Stimulated activated CD4-positive, alpha-beta T cell treated with anti-CD3 and anti-CD28 coated beads, Interleukin-2, amount 100 ng/mL, for 4 hours (primary cell): Measurements from ENCODE around the gene CORO7.
"Not testable (repeated sequence)": the region's sequence is repeated elsewhere in the genome, so short reads cannot be mapped to it uniquely, and the experiment has no call there.

Experiments
- DNase-seq: peaks from one replicate; pipeline ENCODE4 v3.0.0-alpha.2; 2020; ENCODE audit warnings: low read depth

The CORO7 gene

GRCh38 chr16:4352843-4353242 lies 63.6 kb downstream of the CORO7 start:
- no peak for DNase-seq

- no peak for DNase-seq
These were observed 64.5 kb downstream of the CORO7 start for GRCh38 chr16:4351880-4352279.

- DNase-seq = peak; percentile 96
These were observed 65.4 kb downstream of the CORO7 start, which contains the start of gene PAM16 for GRCh38 chr16:4350787-4351659. Gene PAM16, minus strand, starts transcription at chr16:4351321. Its CDS starts 87 bp downstream, at chr16:4351234.

GRCh38 chr16:4350365-4350786 lies 66.0 kb downstream of the CORO7 start:
- DNase-seq = no peak

- DNase-seq = no peak
These were observed 67.1 kb downstream of the CORO7 start for GRCh38 chr16:4349332-4349731.

DNA sequence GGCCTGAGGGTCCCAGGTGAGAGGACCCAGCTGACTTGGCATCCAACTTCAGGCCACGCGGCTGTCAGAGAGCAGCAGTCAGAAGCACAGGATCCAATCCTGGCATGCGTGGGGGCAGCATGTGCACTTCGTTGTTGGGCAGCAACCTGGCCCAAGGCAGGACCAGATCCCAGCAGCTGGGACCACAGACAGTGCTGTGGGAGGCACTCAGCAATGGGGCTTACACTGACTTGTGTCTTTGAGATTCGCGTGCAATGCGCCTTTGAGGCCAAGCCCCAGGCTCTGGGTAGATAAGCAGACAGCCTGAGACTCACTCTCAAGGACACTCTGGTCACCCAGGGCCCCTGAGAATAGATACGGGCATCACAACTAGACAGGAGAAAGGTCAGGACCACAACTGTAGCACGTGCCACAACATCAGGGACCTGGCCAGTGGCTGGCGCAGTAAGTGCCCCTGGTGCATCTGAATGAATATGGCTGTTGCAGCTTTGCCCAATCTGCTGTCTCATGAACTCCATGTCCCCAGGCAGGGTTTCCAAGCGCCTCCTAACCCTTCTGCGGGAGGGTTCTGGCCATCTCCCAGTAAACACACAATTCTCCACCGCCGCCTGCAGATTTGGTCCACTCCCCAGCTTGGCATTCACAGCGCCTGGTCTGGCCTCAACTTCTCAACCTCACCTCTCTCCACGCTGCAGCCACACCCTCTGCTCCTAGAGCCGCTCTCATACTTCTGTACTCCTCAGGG lies 68.5 kb downstream of the CORO7 start:
- no peak for DNase-seq

DNA sequence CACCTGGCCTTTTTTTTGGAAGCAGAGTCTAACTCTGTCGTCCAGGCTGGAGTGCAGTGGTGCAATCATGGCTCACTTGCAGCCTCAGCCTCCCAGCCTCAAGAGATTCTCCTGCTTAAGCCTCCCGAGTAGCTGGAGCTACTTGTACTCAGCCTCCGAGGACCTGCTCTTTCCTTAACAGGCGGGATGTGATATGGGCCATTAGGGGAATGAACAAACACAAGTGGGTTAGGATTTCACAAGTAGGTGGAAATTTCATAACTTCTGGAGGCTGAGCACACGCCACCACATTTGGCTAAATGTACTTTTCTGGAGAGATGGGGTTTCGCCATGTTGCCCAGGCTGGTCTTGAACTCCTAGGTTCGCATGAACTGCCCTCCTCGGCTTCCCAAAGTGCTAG lies 69.4 kb downstream of the CORO7 start:
- no peak for DNase-seq

DNA sequence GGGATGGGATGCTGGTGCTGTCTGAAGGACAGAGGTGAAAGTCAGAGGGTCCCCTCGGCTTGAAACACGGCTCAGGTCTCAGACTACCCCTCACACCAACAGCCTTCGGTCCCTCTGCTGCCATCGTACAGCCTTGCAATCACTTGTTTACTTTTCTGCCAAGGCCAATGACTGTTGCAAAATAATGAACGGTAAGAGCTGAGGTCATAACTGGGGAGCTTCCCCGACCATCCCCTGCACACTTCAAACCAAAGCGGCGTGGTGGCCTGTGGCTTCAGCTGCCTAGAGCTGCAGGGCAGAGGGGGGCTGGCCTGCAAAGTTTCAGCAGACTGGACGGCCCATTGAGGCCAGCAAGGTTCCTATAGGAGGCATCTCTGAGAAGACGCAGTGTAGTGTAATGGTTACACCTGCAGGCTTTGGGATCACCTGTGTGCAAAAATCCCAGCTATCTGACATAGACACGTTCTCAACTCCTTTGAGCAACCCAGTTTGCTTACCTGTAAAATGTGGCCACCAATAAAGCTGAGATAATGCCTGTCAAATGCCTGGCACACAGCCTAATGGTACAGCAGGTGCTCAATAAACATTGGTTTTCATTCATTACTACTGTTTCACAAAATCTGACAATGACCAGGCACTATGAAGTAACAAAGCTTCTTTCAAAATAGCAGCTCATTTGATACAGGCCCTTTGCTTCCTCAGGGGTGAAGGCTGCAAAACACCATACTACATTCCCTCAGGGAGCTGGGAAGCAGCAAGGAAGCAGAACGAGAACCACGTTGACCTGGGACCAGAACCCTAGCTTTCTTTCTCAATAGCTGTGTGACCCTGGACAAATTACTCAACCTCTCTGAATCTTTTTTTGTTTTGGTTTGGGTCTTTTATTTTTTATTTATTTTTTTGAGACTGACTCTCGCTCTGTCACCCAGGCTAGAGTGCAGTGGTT lies 70.3 kb downstream of the CORO7 start:
- no peak for DNase-seq

GRCh38 chr16:4344983-4345835 lies 71.2 kb downstream of the CORO7 start:
- no peak for DNase-seq

DNA sequence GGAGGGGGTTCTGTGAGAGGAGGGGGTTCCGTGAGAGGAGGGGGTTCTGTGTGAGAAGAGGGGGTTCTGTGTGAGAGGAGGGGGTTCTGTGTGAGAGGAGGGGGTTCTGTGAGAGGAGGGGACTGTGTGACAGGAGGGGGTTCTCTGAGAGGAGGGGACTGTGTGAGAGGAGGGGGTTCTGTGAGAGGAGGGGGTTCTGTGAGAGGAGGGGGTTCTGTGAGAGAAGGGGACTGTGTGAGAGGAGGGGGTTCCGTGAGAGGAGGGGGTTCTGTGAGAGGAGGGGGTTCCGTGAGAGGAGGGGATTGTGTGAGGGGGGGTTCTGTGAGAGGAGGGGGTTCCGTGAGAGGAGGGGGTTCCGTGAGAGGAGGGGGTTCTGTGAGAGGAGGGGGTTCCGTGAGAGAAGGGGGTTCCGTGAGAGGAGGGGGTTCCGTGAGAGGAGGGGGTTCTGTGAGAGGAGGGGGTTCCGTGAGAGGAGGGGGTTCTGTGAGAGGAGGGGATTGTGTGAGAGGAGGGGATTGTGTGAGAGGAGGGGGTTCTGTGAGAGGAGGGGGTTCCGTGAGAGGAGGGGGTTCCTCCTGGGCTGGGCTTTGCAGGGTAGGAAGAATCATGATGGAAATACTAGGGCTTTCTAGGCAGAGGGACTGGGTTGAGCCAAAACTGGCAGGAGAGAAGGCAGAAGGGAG lies 72.0 kb downstream of the CORO7 start:
- DNase-seq = not testable (repeated sequence)

DNA sequence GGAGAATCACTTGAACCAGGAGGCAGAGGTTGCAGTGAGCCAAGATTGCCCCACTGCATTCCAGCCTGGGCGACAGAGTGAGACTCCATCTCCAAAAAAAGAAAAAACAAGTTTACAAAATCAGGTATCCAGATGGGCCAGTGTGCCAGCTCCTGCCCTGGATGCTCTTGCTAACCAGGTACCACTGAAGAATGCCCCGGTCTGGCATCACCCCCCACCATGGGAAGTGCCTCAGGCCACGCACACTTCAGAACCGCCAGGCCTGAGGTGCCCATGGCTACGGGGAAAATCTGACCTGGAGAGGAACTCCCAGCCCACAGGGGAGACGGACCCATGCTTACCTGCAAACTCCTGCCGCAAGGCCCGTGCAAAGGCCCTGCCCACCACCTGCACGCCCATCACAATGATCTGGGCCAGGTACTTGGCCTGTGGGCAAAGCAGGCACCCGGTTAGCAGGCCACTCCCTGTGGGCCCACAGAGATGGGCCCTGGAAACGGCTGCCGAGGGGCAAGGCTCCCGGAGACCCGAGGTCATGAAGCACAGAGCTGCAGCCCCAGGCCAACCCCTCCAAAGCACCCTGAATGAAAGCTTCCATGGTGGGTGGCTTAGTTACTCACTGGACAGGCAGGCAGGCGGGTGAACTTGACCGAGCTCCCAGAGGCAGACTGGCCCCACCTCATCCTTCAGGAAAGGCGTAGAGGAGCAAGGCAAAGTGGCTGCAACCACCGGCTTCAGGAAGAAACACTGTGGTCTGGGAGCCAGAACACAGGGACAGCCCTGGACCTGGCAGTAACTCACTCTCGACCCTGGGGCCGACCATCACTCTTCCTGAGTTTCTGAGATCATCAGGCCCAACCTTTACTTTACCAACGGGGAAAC lies 73.3 kb downstream of the CORO7 start:
- no peak for DNase-seq

- no peak for DNase-seq
These were observed 75.1 kb downstream of the CORO7 start for GRCh38 chr16:4341250-4341649.

GRCh38 chr16:4340443-4340842 lies 76.0 kb downstream of the CORO7 start:
- DNase-seq = no peak

GRCh38 chr16:4339909-4340308 lies 76.5 kb downstream of the CORO7 start:
- no peak for DNase-seq

- no peak for DNase-seq
These were observed 76.9 kb downstream of the CORO7 start for GRCh38 chr16:4339455-4339854.

DNA sequence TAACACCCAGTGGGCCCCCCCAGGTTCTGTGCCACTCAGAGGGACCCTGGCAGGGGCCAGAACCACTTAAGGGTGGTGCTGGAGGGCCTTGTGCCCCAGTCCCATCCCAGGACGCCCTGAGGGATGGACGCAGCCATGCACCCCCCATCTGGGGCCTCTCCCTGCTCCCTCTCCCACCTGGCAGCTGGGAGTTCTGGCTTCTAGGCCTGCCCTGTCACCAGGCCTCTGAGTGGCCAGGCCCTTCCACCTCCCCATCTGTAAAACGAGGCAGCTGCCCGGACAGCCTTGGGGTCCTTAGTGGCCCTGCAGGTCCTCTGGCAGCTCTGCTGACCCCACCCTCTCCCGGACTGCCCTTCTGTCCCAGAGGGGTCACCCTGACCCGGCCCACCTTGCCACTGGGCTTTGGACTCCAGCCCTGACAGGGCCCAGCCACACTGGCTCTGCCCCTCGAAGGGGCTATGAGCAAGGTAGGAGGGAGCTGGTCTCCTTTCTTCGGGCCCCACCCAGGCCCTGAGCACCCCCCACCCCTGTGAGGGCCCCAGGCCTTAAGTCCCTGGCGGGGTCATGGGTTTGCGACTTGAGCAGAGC lies 77.6 kb downstream of the CORO7 start:
- no peak for DNase-seq

DNA sequence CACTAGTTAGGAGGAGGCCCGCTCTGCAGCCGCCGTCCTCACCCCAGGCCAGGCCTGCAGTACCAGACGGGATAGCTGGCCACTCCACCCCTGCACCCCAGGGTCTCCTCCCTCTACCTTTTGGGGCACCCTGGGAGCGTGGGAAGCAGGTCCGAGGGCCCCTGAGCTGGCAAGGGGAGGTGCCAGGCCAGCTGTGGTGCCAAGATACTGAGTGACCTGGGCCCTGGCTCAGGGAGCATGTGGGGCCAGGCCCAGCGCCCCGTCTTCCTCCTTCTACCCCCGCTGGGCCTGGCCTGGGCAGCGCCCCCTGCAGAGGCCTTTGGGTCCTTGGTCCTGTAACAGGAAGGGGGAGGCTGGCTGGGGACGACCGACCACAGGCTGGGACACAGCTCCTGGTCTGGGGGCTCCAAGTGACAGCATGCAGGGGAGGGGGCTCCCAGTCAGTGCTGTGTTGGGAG lies 78.2 kb downstream of the CORO7 start:
- no peak for DNase-seq

- no peak for DNase-seq
These were observed 78.8 kb downstream of the CORO7 start for GRCh38 chr16:4337540-4338088.
